Spleen (tissue), 7 donors: Measurements from ENCODE around the gene KCNJ16.

Source experiments
- POLR2A ChIP-seq, 3 donors: fragments of 450-650 bp; IDR thresholded peaks; one replicate each; pipeline ENCODE4 v1.5.1; 2017; ENCODE audit warnings: antibody characterized with exemption in 3 of 3, mild to moderate bottlenecking in 1 of 3
- POLR2AphosphoS5 ChIP-seq, 3 donors: sonication (generic); formaldehyde crosslinking; IDR thresholded peaks; one replicate each; pipeline ENCODE4 v1.5.1; 2017; ENCODE audit warnings: antibody characterized with exemption in 3 of 3
- TF ChIP-seq, protein P1 (sequence below), 11 experiments: fragments of 200-600 bp in 7 of 11; fragments of 450-650 bp in 4 of 11; sonication (generic) in 4 of 11; IDR thresholded peaks in 8 of 11; conservative IDR thresholded peaks in 3 of 11; 1 replicate in 7 of 11; 2 replicates in 4 of 11; pipeline versions ENCODE4 v1.4.0 to v1.8.0; 2016 to 2021; ENCODE audit warnings: antibody characterized with exemption in 11 of 11, inconsistent platforms in 4 of 11, mild to moderate bottlenecking in 1 of 11
- donor health status: DM: no; HTN: no; CAD: no; lungs with moderate emphysema.
- donor health status: DM: no; HTN: no; CAD: no.
- donor health status: DM: no; HTN: no; CAD: no.

DNA sequence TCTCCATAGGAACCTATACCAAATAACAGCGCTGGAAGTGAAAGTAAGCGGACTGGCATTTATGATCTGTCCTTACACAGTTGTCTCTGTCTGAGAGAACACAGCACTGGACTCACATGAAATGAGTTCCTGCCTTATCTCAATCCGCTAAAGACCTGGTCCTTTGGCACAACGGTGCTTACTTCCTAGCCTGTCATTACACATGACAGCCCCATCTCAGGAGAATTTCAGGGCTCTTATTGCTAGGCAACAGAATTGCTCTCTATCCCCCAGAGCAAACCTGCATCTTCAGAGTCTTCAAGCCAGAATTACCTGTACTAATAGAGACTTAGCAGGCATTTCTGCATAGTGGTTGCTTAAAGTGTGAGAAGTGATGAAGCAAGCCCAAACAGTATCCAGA lies 98.7 kb downstream of the KCNJ16 start:
- TF ChIP-seq, protein P1, sequence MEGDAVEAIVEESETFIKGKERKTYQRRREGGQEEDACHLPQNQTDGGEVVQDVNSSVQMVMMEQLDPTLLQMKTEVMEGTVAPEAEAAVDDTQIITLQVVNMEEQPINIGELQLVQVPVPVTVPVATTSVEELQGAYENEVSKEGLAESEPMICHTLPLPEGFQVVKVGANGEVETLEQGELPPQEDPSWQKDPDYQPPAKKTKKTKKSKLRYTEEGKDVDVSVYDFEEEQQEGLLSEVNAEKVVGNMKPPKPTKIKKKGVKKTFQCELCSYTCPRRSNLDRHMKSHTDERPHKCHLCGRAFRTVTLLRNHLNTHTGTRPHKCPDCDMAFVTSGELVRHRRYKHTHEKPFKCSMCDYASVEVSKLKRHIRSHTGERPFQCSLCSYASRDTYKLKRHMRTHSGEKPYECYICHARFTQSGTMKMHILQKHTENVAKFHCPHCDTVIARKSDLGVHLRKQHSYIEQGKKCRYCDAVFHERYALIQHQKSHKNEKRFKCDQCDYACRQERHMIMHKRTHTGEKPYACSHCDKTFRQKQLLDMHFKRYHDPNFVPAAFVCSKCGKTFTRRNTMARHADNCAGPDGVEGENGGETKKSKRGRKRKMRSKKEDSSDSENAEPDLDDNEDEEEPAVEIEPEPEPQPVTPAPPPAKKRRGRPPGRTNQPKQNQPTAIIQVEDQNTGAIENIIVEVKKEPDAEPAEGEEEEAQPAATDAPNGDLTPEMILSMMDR (IDR thresholded peaks at IDR 0.05 in 8 of 11, conservative IDR thresholded peaks at IDR 0.05 in 3 of 11): no peak
- TF ChIP-seq POLR2A (IDR thresholded peaks at IDR 0.05) (no peak), POLR2AphosphoS5 (IDR thresholded peaks at IDR 0.05) (no peak)
